Astrocyte (in vitro differentiated cells and primary cell): ENCODE results near the gene ATP13A4.

ENCODE experiments used
- EZH2 ChIP-seq: IDR thresholded peaks from 2 replicates; pipeline ENCODE4 v1.6.1; 2012; ENCODE audit warnings: mild to moderate bottlenecking, low read length, inconsistent platforms; ENCODE audit not compliant: insufficient read depth
- TF ChIP-seq, protein P1 (sequence below): IDR thresholded peaks from 2 replicates; pipeline ENCODE4 v1.5.1; 2011; ENCODE audit warnings: low read depth, mild to moderate bottlenecking, inconsistent platforms, low read length, moderate library complexity; ENCODE audit not compliant: insufficient read depth

DNA sequence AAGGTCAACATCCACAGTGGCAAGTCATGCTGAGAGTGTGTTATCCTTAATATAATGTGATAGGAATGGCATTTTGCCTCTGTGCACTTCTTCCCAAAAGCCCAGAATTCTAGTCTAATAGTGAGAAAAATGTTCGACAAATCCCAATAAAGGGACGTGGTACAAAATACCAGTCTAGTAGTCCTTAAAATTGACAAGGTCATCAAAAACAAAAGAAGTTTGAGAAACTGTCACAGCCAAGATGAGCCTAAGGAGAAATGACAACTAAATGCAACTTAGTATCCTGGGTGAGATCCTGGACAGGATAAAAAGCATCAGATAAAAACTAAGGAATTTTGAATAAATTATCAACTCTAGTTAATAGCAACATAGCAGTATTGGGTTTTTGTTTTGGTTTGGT, 14.4 kb upstream of the ATP13A4 start:
- TF ChIP-seq, protein P1, sequence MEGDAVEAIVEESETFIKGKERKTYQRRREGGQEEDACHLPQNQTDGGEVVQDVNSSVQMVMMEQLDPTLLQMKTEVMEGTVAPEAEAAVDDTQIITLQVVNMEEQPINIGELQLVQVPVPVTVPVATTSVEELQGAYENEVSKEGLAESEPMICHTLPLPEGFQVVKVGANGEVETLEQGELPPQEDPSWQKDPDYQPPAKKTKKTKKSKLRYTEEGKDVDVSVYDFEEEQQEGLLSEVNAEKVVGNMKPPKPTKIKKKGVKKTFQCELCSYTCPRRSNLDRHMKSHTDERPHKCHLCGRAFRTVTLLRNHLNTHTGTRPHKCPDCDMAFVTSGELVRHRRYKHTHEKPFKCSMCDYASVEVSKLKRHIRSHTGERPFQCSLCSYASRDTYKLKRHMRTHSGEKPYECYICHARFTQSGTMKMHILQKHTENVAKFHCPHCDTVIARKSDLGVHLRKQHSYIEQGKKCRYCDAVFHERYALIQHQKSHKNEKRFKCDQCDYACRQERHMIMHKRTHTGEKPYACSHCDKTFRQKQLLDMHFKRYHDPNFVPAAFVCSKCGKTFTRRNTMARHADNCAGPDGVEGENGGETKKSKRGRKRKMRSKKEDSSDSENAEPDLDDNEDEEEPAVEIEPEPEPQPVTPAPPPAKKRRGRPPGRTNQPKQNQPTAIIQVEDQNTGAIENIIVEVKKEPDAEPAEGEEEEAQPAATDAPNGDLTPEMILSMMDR: no peak
- TF ChIP-seq EZH2: no peak
